ENCODE results near the gene PHKB. TPM values are rescaled to one million over a fixed set of nuclear protein-coding genes. Genes with fewer than 3 reads are reported as not detected.
"Not testable (repeated sequence)": the region's sequence is repeated elsewhere in the genome, so short reads cannot be mapped to it uniquely, and the experiment has no call there.

Gene PHKB
- total and polyA plus RNA-seq, 2 experiments from 2014 or later, result 31.3 to 52.0 TPM

DNA sequence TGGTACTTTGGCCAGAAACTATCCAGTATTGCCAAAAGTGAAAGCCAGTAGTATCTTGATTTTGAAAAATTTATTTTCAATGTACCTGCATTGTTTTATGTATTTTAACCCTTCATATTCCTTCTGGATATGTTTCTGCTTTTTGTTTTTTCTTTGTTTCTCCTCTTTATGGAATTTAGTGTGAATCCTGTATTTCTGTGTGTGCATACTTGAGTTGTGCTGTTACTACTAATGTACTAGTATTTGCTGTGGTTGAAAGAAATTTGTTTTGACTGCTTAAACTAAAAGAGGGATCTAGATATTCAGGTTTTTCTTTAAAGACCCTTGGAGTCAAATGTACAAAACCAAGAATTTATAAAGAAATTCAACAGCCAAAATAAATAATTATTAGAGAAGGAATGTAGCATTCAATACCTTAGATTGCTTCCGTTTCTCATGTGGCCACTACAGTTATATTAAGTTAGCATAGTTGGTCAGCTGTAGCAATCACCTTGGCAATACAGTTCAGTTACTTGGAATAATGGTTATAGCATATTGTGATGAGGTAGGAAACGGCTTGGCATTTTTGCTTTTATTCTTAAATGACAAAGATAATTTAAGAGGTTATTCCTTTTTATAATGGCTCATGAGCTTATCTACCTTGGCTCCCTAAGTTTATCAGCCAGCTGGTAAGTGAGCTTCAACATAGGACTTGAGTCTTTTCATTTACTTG, 4.9 kb downstream of the PHKB start:
- no peak overlapping the region for H2AFZ ChIP-seq
- H3K9me3 ChIP-seq (ENCODE audit: low read depth), result no peaks in the 10 kb centered on the region
- peaks cover 10% of the 10 kb centered on the region; the same call in 1 of the 2 replicates for H3F3A ChIP-seq (ENCODE audit: insufficient read depth)
- peaks cover 70% of the 10 kb centered on the region for H3K79me2 ChIP-seq (ENCODE audit: insufficient read depth)
- H3K4me1 ChIP-seq (ENCODE audit: insufficient read depth), result peaks cover 14% of the 10 kb centered on the region; the same call in 1 of the 2 replicates
- H3K27ac ChIP-seq, result no peak overlapping the region
- TF ChIP-seq EZH2 (IDR thresholded peaks at IDR 0.05; ENCODE audit: insufficient read depth, poor library complexity, severe bottlenecking) (no peak), EZH2phosphoT487 (IDR thresholded peaks at IDR 0.05; ENCODE audit: insufficient read depth, low read depth) (no peak)
- in situ Hi-C loops (cut with MboI), result no loop called here
- H3K9ac ChIP-seq, result no peak overlapping the region
- H4K20me1 ChIP-seq (ENCODE audit: insufficient read depth), result no peaks in the 10 kb centered on the region
- H3K4me2 ChIP-seq (ENCODE audit: unreplicated experiment), result no peak overlapping the region
- no peaks in the 10 kb centered on the region for H3K36me3 ChIP-seq (ENCODE audit: low read depth)
- no peak for DNase-seq
- WGBS, 2 experiments (ENCODE audit: low coverage in 1 of 2, low lambda C conversion rate in 2 of 2, missing lambda C conversion rate in 2 of 2), result 93 to 97% methylated on average over 2 of the region's 2 CpGs
- no peaks in the 10 kb centered on the region for H3K27me3 ChIP-seq (replicated peaks; ENCODE audit: insufficient read depth)
- no peak overlapping the region for H3K4me3 ChIP-seq
- H3K9me2 ChIP-seq (ENCODE audit: insufficient read depth), result no peaks in the 10 kb centered on the region

DNA sequence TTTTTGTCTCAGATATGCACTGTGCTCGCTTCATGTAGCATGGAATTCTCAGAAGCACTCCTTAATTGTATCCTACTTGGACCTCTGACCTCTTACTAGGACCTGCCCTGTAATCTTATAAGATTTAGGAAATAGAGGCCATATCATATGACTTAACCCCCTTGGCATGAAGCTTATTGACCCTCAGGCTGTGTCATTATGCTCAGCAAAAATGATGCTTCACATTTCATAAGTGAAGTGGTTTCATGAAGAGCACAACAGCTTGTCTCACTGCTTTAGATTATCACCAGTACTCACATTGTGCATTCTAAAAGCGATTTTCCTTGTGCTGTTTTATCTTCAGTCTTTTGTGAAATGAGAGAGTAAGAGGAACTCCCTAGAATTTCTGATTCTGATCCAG, 6.4 kb downstream of the PHKB start:
- DNase-seq, result no peak
- Histone ChIP-seq H4K20me1 (ENCODE audit: insufficient read depth) (no peaks in the 10 kb centered on the region), H3K4me3 (no peak overlapping the region), H3K9me3 (ENCODE audit: low read depth) (no peaks in the 10 kb centered on the region), H3K79me2 (ENCODE audit: insufficient read depth) (peaks cover 76% of the 10 kb centered on the region), H3K27me3 (replicated peaks; ENCODE audit: insufficient read depth) (no peaks in the 10 kb centered on the region), H3K4me2 (ENCODE audit: unreplicated experiment) (no peak overlapping the region), H3K36me3 (ENCODE audit: low read depth) (no peaks in the 10 kb centered on the region), H3K27ac (no peak overlapping the region), H3K9ac (no peak overlapping the region), H3K9me2 (ENCODE audit: insufficient read depth) (no peaks in the 10 kb centered on the region), H2AFZ (no peak overlapping the region), H3F3A (ENCODE audit: insufficient read depth) (no peaks in the 10 kb centered on the region), H3K4me1 (ENCODE audit: insufficient read depth) (peaks cover 9% of the 10 kb centered on the region; the same call in 1 of the 2 replicates)
- in situ Hi-C loops (cut with MboI), result no loop called here
- WGBS, 2 experiments (ENCODE audit: low coverage in 1 of 2, low lambda C conversion rate in 2 of 2, missing lambda C conversion rate in 2 of 2), result 95 to 98% methylated on average over 2 of the region's 2 CpGs
- TF ChIP-seq EZH2 (IDR thresholded peaks at IDR 0.05; ENCODE audit: insufficient read depth, poor library complexity, severe bottlenecking) (no peak), EZH2phosphoT487 (IDR thresholded peaks at IDR 0.05; ENCODE audit: insufficient read depth, low read depth) (no peak)

DNA sequence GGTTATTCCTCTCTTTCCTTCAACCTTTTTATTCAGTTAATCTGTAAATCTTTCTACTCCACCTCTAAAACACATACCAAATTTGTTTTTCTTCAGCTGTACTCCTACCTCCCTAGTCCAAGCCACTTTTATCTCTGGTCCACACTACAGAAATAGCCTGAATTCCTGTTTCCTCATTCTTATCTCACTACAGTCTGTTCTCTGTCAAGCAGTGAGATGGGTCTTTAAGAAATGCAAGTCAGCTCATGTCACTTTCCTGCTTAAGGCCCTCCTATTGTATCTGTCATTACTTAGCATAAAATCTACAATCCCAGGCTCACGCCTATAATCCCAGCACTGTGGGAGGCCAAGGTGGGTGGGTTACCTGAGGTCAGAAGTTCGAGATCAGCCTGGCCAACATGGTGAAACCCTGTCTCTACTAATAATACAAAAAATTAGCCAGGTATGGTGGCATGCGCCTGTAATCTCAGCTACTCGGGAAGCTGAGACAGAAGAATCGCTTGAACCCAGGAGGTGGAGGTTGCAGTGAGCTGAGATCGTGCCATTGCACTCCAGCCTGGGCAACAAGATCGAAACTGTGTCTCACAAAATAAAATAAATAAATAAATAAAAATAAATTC, 7.0 kb downstream of the PHKB start:
- DNase-seq; H3K4me3 ChIP-seq; H4K20me1 ChIP-seq (ENCODE audit: insufficient read depth); in situ Hi-C loops (cut with MboI); H3K4me1 ChIP-seq (ENCODE audit: insufficient read depth); H3F3A ChIP-seq (ENCODE audit: insufficient read depth); H3K36me3 ChIP-seq (ENCODE audit: low read depth); H2AFZ ChIP-seq; H3K27ac ChIP-seq; H3K9me3 ChIP-seq (ENCODE audit: low read depth); H3K9ac ChIP-seq; H3K9me2 ChIP-seq (ENCODE audit: insufficient read depth); H3K27me3 ChIP-seq (replicated peaks; ENCODE audit: insufficient read depth); H3K4me2 ChIP-seq (ENCODE audit: unreplicated experiment): not testable (repeated sequence)
- WGBS, 2 experiments (ENCODE audit: low coverage in 1 of 2, low lambda C conversion rate in 2 of 2, missing lambda C conversion rate in 2 of 2), result 95 to 99% methylated on average over 7 of the region's 7 CpGs
- peaks cover 71% of the 10 kb centered on the region for H3K79me2 ChIP-seq (ENCODE audit: insufficient read depth)

DNA sequence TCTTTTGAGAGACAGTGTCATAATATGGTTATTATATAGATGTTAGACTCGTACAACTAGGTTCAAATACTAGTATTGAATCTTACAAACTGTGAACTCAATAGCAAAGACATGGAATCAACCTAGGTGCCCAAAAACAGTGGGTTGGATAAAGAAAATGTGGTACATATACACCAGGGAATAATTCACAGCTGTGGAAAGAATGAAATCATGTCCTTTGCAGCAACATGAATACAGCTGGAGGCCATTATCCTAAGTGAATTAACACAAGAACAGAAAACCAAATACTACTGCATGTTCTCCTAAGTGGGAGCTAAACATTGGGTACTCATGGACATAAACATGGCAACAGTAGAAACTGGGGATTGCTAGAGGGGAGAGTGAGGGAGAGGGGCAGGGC, 8.1 kb downstream of the PHKB start:
- TF ChIP-seq EZH2 (IDR thresholded peaks at IDR 0.05; ENCODE audit: insufficient read depth, poor library complexity, severe bottlenecking), result no peak
- Histone ChIP-seq H3K9me2 (ENCODE audit: insufficient read depth) (no peaks in the 10 kb centered on the region), H3K36me3 (ENCODE audit: low read depth) (no peaks in the 10 kb centered on the region), H3K79me2 (ENCODE audit: insufficient read depth) (peaks cover 69% of the 10 kb centered on the region), H3K4me3 (no peak overlapping the region), H4K20me1 (ENCODE audit: insufficient read depth) (no peaks in the 10 kb centered on the region), H3K9me3 (ENCODE audit: low read depth) (no peaks in the 10 kb centered on the region), H3K27ac (no peak overlapping the region), H3K4me2 (ENCODE audit: unreplicated experiment) (no peak overlapping the region), H3K4me1 (ENCODE audit: insufficient read depth) (0 out of 2 replicates have a peak, but pooled peaks cover under 1% of the 10 kb centered on the region), H3F3A (ENCODE audit: insufficient read depth) (no peaks in the 10 kb centered on the region), H2AFZ (no peak overlapping the region), H3K27me3 (replicated peaks; ENCODE audit: insufficient read depth) (no peaks in the 10 kb centered on the region), H3K9ac (no peak overlapping the region)
- in situ Hi-C loops (cut with MboI), result no loop called here
- DNase-seq, result no peak
- WGBS, 2 experiments (ENCODE audit: low coverage in 1 of 2, low lambda C conversion rate in 2 of 2, missing lambda C conversion rate in 2 of 2), result 56 to 69% methylated on average over 1 of the region's 1 CpG

Data from GM23248 (cell line).